B cell (primary cell): ENCODE data around the gene USH1G. TPM values are rescaled to one million over a fixed set of nuclear protein-coding genes. Genes with fewer than 3 reads are reported as not detected.

Experiments
- ATAC-seq: fragments of 200-7000 bp; cut with Tn5 transposase; one replicate; pipeline ENCODE4 v1.10.0; 2021; ENCODE audit warnings: low read depth, mild to moderate bottlenecking, moderate number of reproducible peaks, moderate library complexity
- CTCF ChIA-PET: fragments of 350-600 bp; sonication (Branson Sonifier 250); formaldehyde crosslinking; loops from one replicate; lab custom pipeline; 2021; ENCODE audit warnings: antibody characterized with exemption, inconsistent platforms; lab: Charles Lee
- POLR2A ChIA-PET: fragments of 350-600 bp; sonication (Branson Sonifier 250); formaldehyde crosslinking; loops from one replicate; lab custom pipeline; 2021; ENCODE audit warnings: antibody characterized with exemption; lab: Charles Lee
- DNase-seq: peaks from one replicate; pipeline ENCODE4 v3.0.0; 2013
- H2AFZ ChIP-seq: 2 replicates; pipeline ENCODE4 v1.6.1; 2012; ENCODE audit warnings: mild to moderate bottlenecking, low read depth, low read length; ENCODE audit not compliant: insufficient read depth, poor library complexity, severe bottlenecking
- H3K27ac ChIP-seq, 2 donors: 1 replicate in 1 of 2; 2 replicates in 1 of 2; pipeline ENCODE4 v1.5.1; 2012 to 2013; ENCODE audit warnings: low read length in 2 of 2, mild to moderate bottlenecking in 2 of 2, moderate library complexity in 1 of 2
- H3K27me3 ChIP-seq, 4 experiments: fragments of 200-600 bp in 1 of 4; sonication (generic) in 1 of 4; replicated peaks in 1 of 4; 1 replicate in 2 of 4; 2 replicates in 2 of 4; pipeline versions ENCODE4 v1.6.1 to v1.7.0; 2013 to 2016; ENCODE audit warnings: low read length in 3 of 4, mild to moderate bottlenecking in 2 of 4, mixed read lengths in 1 of 4, moderate library complexity in 1 of 4; ENCODE audit not compliant: insufficient read depth in 4 of 4, control insufficient read depth in 3 of 4; ENCODE audit errors: control extremely low read depth in 1 of 4
- H3K36me3 ChIP-seq, 2 experiments: replicated peaks in 1 of 2; 1 replicate in 1 of 2; 2 replicates in 1 of 2; pipeline versions ENCODE4 v1.6.1 to v1.7.1; 2013; ENCODE audit warnings: low read length in 1 of 2; ENCODE audit not compliant: insufficient read depth in 2 of 2, control insufficient read depth in 1 of 2; ENCODE audit errors: control extremely low read depth in 1 of 2, extremely low read depth in 1 of 2
- H3K4me1 ChIP-seq, 2 donors: fragments of 200-600 bp in 1 of 2; sonication (generic) in 1 of 2; 1 replicate in 1 of 2; 2 replicates in 1 of 2; pipeline versions ENCODE4 v1.5.1 to v1.6.1; 2013 to 2017; ENCODE audit warnings: low read length in 2 of 2; ENCODE audit not compliant: control insufficient read depth in 2 of 2, insufficient read depth in 2 of 2
- H3K4me2 ChIP-seq: replicated peaks from 2 replicates; pipeline ENCODE3; 2012; ENCODE audit warnings: mild to moderate bottlenecking, low read depth, low read length; ENCODE audit not compliant: poor library complexity, severe bottlenecking
- H3K4me3 ChIP-seq, 5 experiments: fragments of 200-600 bp in 1 of 5; sonication (generic) in 1 of 5; 1 replicate in 3 of 5; 2 replicates in 2 of 5; pipeline versions ENCODE4 v1.5.1 to v1.7.0; 2011 to 2016; ENCODE audit warnings: low read length in 4 of 5, mild to moderate bottlenecking in 4 of 5, low read depth in 2 of 5, control low read depth in 1 of 5, moderate library complexity in 1 of 5; ENCODE audit not compliant: insufficient read depth in 1 of 5; ENCODE audit errors: control extremely low read depth in 1 of 5, extremely low read depth in 1 of 5
- H3K79me2 ChIP-seq: fragments of 200-600 bp; sonication (generic); one replicate; pipeline ENCODE4 v1.6.0; 2016; ENCODE audit warnings: low read length; ENCODE audit not compliant: control insufficient read depth, insufficient read depth
- H3K9ac ChIP-seq: fragments of 200-600 bp; sonication (generic); 2 replicates; pipeline ENCODE4 v1.6.1; 2017; ENCODE audit warnings: mild to moderate bottlenecking, low read length, moderate library complexity
- H3K9me3 ChIP-seq, 3 donors: one replicate each; pipeline versions ENCODE4 v1.6.1 to v1.7.1; 2013; ENCODE audit warnings: low read length in 2 of 3; ENCODE audit not compliant: control insufficient read depth in 2 of 3, insufficient read depth in 1 of 3; ENCODE audit errors: control extremely low read depth in 1 of 3
- H4K20me1 ChIP-seq: 2 replicates; pipeline ENCODE4 v1.6.0; 2012; ENCODE audit warnings: mild to moderate bottlenecking, low read length; ENCODE audit not compliant: insufficient read depth, control insufficient read depth, poor library complexity, severe bottlenecking
- H3K27ac Mint-ChIP-seq: one replicate; pipeline ENCODE4 v1.8.0; 2021; ENCODE audit warnings: mixed read lengths
- H3K27me3 Mint-ChIP-seq: one replicate; pipeline ENCODE4 v1.8.0; 2021; ENCODE audit warnings: mixed read lengths
- H3K4me1 Mint-ChIP-seq: one replicate; pipeline ENCODE4 v1.8.0; 2021; ENCODE audit warnings: mixed read lengths
- H3K4me3 Mint-ChIP-seq: one replicate; pipeline ENCODE4 v1.8.0; 2021; ENCODE audit warnings: mixed read lengths
- H3K9me3 Mint-ChIP-seq: one replicate; pipeline ENCODE4 v1.8.0; 2022; ENCODE audit warnings: mixed read lengths; ENCODE audit not compliant: insufficient read depth
- CTCF ChIP-seq: fragments of 200-600 bp; IDR thresholded peaks from one replicate; pipeline ENCODE4 v1.8.0; 2022; ENCODE audit warnings: antibody characterized with exemption, mild to moderate bottlenecking
- EZH2 ChIP-seq: IDR thresholded peaks from 2 replicates; pipeline ENCODE4 v1.6.1; 2012; ENCODE audit warnings: borderline replicate concordance, low read depth, mild to moderate bottlenecking, moderate library complexity, low read length; ENCODE audit not compliant: insufficient read depth, poor library complexity, severe bottlenecking
- WGBS: methylation state at CpG from one replicate; pipeline ENCODE4 v1.1.5; 2013; ENCODE audit warnings: missing lambda C conversion rate; ENCODE audit not compliant: insufficient coverage; 5-methylcytosine and 5-hydroxymethylcytosine counted together
- intact Hi-C: fragments of 100-400 bp; cut with micrococcal nuclease; formaldehyde crosslinking; loops from one replicate; pipeline ENCODE4 v1.10.0; 2022
- polyA plus RNA-seq: library from polyadenylated mRNA; depleted of rRNA; stranded (reverse); fragments of >200 nt; gene quantifications from 2 replicates; pipeline ENCODE4 v1.2.3, GENCODE V29; 2012
- total RNA-seq, 2 donors: library from RNA; stranded (reverse); fragments of 120-200 nt in 1 of 2; gene quantifications; 1 replicate in 1 of 2; 2 replicates in 1 of 2; pipeline versions ENCODE4 v1.2.3 to v1.2.4, GENCODE V29; 2013 to 2022

USH1G gene
- total and polyA plus RNA-seq, 2 donors (not counting 1 experiment from before 2014, with no cell fraction given) = not detected

- H3K9me3 Mint-ChIP-seq = no peaks in the 10 kb centered on the region
- H3K4me3 ChIP-seq = no peak overlapping the region
- no peaks in the 10 kb centered on the region for H3K36me3 ChIP-seq
- TF ChIP-seq EZH2 = no peak
- TF ChIP-seq CTCF = no peak
- peaks cover 0 to 20% (median 2%) of the 10 kb centered on the region in 4 experiments for H3K27me3 ChIP-seq
- CTCF ChIA-PET = no interaction called here
- no peaks in the 10 kb centered on the region for H4K20me1 ChIP-seq
- WGBS = 90% methylated on average over 3 of the region's 7 CpGs
- POLR2A ChIA-PET = no interaction called here
- no peak overlapping the region for H3K4me3 Mint-ChIP-seq
- no peaks in the 10 kb centered on the region for H3K9me3 ChIP-seq
- DNase-seq = no peak
- no peak overlapping the region for H3K27ac ChIP-seq
- no peak overlapping the region for H2AFZ ChIP-seq
- H3K4me2 ChIP-seq = no peak overlapping the region
- no peaks in the 10 kb centered on the region for H3K4me1 Mint-ChIP-seq
- no peaks in the 10 kb centered on the region for H3K79me2 ChIP-seq
- peaks cover 25% of the 10 kb centered on the region for H3K27me3 Mint-ChIP-seq
- no peak overlapping the region for H3K9ac ChIP-seq
- no peaks in the 10 kb centered on the region for H3K4me1 ChIP-seq
- ATAC-seq = no peak
- no peak overlapping the region for H3K27ac Mint-ChIP-seq
- intact Hi-C loops = no loop called here
Observed at GRCh38 chr17:74904687-74905409, 18.2 kb downstream of the USH1G start.

- Mint-ChIP-seq H3K4me3 (no peak overlapping the region), H3K4me1 (no peaks in the 10 kb centered on the region), H3K9me3 (no peaks in the 10 kb centered on the region), H3K27me3 (peaks cover 29% of the 10 kb centered on the region), H3K27ac (no peak overlapping the region)
- ChIA-PET CTCF (no interaction called here), POLR2A (no interaction called here)
- Histone ChIP-seq H3K27ac (no peak overlapping the region), H4K20me1 (no peaks in the 10 kb centered on the region), H3K36me3 (no peaks in the 10 kb centered on the region), H3K79me2 (no peaks in the 10 kb centered on the region), H3K4me2 (no peak overlapping the region), H2AFZ (no peak overlapping the region), H3K4me1 (no peaks in the 10 kb centered on the region), H3K9ac (no peak overlapping the region), H3K9me3 (no peaks in the 10 kb centered on the region), H3K27me3 (peaks cover 0 to 22% (median 2%) of the 10 kb centered on the region in 4 experiments), H3K4me3 (no peak overlapping the region)
- intact Hi-C loops = no loop called here
- DNase-seq (no peak), ATAC-seq (no peak)
- TF ChIP-seq CTCF (no peak), EZH2 (no peak)
- 64% methylated on average over 2 of the region's 6 CpGs for WGBS
Observed at GRCh38 chr17:74903671-74904070, 19.4 kb downstream of the USH1G start.
